Kidney (tissue), 14 donors: Measurements from ENCODE around the gene PSORS1C1. TPM values are rescaled to one million over a fixed set of nuclear protein-coding genes. Genes with fewer than 3 reads are reported as not detected.

ENCODE experiments used
- DNase-seq, 5 donors: peaks; one replicate each; pipeline ENCODE4 v3.0.0-alpha.2; 2013 to 2020
- FAIRE-seq: peaks from 2 replicates; lab custom pipeline; 2012; peaks lifted over from hg19 to GRCh38; lab: Jason Lieb, UNC
- H3K27ac ChIP-seq, 2 donors: one replicate each; pipeline ENCODE4 v1.7.0; 2013; ENCODE audit warnings: low read depth in 2 of 2, low read length in 2 of 2, inconsistent platforms in 1 of 2
- H3K27me3 ChIP-seq: one replicate; pipeline ENCODE4 v1.7.1; 2013; ENCODE audit warnings: low read length, inconsistent platforms; ENCODE audit not compliant: control insufficient read depth, insufficient read depth
- H3K36me3 ChIP-seq, 3 donors: one replicate each; pipeline versions ENCODE4 v1.7.0 to v1.7.1; 2013; ENCODE audit warnings: low read length in 3 of 3, control low read depth in 1 of 3, inconsistent platforms in 1 of 3; ENCODE audit not compliant: insufficient read depth in 3 of 3, control insufficient read depth in 2 of 3
- H3K4me1 ChIP-seq, 3 donors: one replicate each; pipeline versions ENCODE4 v1.7.0 to v1.7.1; 2013; ENCODE audit warnings: low read length in 3 of 3, inconsistent platforms in 1 of 3, low read depth in 1 of 3; ENCODE audit not compliant: control insufficient read depth in 2 of 3, insufficient read depth in 2 of 3
- H3K4me3 ChIP-seq, 3 donors: one replicate each; pipeline versions ENCODE4 v1.7.0 to v1.8.1; 2013; ENCODE audit warnings: low read length in 3 of 3, control low read depth in 1 of 3, inconsistent platforms in 1 of 3
- H3K9ac ChIP-seq, 3 donors: one replicate each; pipeline versions ENCODE4 v1.7.0 to v1.7.1; 2013; ENCODE audit warnings: low read length in 3 of 3, control low read depth in 1 of 3, inconsistent platforms in 1 of 3
- H3K9me3 ChIP-seq, 3 donors: one replicate each; pipeline versions ENCODE4 v1.7.0 to v1.7.1; 2013; ENCODE audit warnings: low read length in 3 of 3, control low read depth in 1 of 3, inconsistent platforms in 1 of 3; ENCODE audit not compliant: control insufficient read depth in 2 of 3, insufficient read depth in 1 of 3
- intact Hi-C: fragments of 100-400 bp; cut with DNase I; formaldehyde crosslinking; loops from one replicate; pipeline ENCODE4 v1.11.1; 2022
- polyA plus RNA-seq: library from polyadenylated mRNA; stranded (reverse); fragments of 350-450 nt; fragmentation: Illumina TruSeq; extraction: RNeasy Lipid Tissue Mini Kit (QIAGEN cat#74804); gene quantifications from one replicate; pipeline ENCODE4 v1.2.3, GENCODE V29; 2014; ENCODE audit warnings: low read depth, low replicate concordance; ENCODE audit not compliant: insufficient read depth
- total RNA-seq: library from RNA; stranded (reverse); fragmentation: NEBNext Ultra II Directional; extraction: Animal tissue kit (Norgen Biotek cat#: 25700); gene quantifications from one replicate; pipeline ENCODE4 v1.2.1, GENCODE V29; 2021
- TF ChIP-seq, protein P1 (sequence below): IDR thresholded peaks from 3 replicates; pipeline ENCODE4 v1.5.1; 2012; ENCODE audit warnings: mild to moderate bottlenecking, moderate library complexity, borderline replicate concordance; ENCODE audit not compliant: insufficient read depth; ENCODE audit errors: extremely low read depth
- donor health status: control.
- donor health status: control.
- donor health status: control.
- donor health status: control.
- donor health status: control.
- donor health status: DM: yes; HTN: yes; CAD: no.
- donor health status: Normal renal cell carcinoma (clear cell type).

The PSORS1C1 gene
- total and polyA plus RNA-seq, 2 donors from 2014 or later: 2.1 to 3.6 TPM

DNA sequence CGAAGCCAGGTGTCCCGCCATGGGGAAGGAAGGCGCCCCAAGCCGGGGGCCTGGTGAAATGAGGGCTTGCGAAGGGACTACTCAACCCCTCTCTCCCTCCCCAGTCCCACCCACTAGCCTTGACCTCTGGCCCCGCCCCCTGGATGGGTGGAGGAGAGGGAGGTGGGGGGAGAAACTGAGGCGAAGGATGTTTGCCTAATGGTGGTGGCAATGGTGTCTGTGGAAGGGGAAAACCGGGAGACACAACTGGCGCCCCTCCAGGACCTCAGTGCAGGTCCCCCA lies 55.9 kb downstream of the PSORS1C1 start, which contains the start of gene POU5F1:
POU5F1 (minus strand) TSS at position 83 of the 282 bp plus-strand sequence; CDS start at position 21, 62 bp downstream.
- no peaks in the 10 kb centered on the region for H3K36me3 ChIP-seq
- no peak within 1 kb of the TSS for H3K4me3 ChIP-seq
- TF ChIP-seq, protein P1, sequence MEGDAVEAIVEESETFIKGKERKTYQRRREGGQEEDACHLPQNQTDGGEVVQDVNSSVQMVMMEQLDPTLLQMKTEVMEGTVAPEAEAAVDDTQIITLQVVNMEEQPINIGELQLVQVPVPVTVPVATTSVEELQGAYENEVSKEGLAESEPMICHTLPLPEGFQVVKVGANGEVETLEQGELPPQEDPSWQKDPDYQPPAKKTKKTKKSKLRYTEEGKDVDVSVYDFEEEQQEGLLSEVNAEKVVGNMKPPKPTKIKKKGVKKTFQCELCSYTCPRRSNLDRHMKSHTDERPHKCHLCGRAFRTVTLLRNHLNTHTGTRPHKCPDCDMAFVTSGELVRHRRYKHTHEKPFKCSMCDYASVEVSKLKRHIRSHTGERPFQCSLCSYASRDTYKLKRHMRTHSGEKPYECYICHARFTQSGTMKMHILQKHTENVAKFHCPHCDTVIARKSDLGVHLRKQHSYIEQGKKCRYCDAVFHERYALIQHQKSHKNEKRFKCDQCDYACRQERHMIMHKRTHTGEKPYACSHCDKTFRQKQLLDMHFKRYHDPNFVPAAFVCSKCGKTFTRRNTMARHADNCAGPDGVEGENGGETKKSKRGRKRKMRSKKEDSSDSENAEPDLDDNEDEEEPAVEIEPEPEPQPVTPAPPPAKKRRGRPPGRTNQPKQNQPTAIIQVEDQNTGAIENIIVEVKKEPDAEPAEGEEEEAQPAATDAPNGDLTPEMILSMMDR: no peak
- peaks cover 0 to 12% (median 5%) of the 10 kb centered on the region in 3 donors for H3K4me1 ChIP-seq
- H3K9ac ChIP-seq: no peak within 1 kb of the TSS
- peak within 1 kb of the TSS; percentile 36 to 45 for H3K27ac ChIP-seq
- intact Hi-C loops: no loop called here
- H3K27me3 ChIP-seq: no peaks in the 10 kb centered on the region
- DNase-seq (no peak), FAIRE-seq (no peak)
- H3K9me3 ChIP-seq: no peaks in the 10 kb centered on the region

DNA sequence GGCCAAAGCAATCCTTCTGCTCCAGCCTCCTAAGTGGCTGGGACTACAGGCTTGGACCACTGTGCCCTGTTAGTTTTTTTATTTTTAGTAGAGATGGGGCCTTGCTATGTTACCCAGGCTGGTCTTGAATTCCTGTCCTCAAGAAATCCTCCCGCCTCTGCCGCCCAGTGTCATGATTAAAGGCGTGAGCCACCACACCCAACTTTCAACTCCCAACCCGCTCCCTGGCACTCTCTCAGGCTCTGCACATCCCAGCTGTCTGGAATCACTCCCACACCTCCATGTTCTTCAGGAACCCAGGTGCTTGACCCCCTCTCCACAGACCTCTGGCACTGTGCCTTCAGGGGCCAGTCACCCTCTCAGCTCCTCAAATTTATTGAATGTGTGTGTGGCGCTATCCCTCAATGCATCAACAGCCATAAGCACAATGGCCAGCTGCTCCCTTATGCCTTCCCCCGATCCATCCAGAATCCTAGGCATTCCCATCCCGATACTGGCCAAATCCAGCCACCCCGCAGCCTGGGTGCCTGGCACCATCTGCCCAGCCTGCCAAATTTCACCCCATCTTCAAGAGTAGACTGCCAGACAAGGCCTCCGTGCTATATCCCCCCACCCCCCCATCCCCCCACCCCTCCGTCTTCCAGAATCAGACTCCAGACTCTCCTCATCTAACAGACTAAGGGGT lies 56.5 kb downstream of the PSORS1C1 start:
- Histone ChIP-seq H3K9me3 (no peaks in the 10 kb centered on the region), H3K27ac (no peak overlapping the region), H3K27me3 (no peaks in the 10 kb centered on the region), H3K4me3 (no peak overlapping the region), H3K9ac (no peak overlapping the region), H3K36me3 (no peaks in the 10 kb centered on the region), H3K4me1 (peaks cover 0 to 14% (median 5%) of the 10 kb centered on the region in 3 donors)
- TF ChIP-seq, protein P1: no peak
- no peak for DNase-seq
- intact Hi-C loops: no loop called here
- no peak for FAIRE-seq

DNA sequence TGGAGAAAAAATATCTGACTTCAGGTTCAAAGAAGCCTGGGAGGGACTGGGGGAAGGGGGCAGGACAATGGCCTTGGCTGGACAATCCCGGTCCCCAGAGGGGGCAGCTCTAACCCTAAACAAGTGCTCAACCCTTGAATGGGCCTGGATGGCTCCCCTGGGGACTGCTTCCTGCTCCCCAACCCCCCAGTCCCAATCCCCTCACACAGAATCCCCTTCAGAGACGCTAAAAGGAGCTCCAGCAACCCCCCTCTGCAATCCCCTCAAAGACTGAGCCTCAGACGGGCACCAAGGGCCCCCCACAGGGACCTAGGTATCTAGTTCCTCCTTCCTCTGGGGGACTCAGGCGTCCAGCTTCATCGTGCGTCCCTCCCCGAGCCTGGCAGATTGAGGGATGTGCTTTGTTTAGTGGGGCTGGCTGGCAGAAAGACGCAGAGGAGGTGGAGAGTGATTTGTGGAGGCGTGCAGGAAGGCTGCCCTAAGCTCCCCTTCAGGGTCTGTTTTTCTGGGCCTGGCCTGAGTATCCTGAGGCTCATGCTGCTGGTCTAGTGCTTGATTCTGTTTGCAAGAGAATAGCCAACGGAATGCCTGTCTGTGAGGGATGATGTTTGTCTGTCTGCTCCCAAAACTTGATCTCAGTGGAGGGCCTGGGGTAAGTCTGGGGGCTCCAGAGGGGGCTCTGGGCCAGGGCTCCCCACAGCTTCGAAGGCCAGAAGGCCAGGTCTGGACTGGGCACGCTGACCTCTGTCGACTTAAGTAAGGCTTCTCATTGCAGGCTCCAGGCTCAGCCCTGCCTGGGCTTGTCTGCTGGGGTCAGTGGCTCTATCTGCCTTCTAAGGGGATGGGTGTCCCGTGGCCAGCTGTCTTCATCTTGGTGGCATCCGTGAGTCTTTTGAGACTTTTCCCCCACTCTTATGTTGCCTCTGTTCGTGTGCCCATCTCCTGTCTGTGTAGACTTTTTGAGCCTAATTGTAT lies 57.6 kb downstream of the PSORS1C1 start:
- Histone ChIP-seq H3K4me3 (no peak overlapping the region), H3K9me3 (no peaks in the 10 kb centered on the region), H3K4me1 (peaks cover 0 to 15% (median 5%) of the 10 kb centered on the region in 3 donors), H3K27ac (no peak overlapping the region), H3K27me3 (no peaks in the 10 kb centered on the region), H3K9ac (no peak overlapping the region), H3K36me3 (no peaks in the 10 kb centered on the region)
- DNase-seq: no peak
- TF ChIP-seq, protein P1: no peak
- intact Hi-C loops: no loop called here
- FAIRE-seq: no peak
